ENCODE measurements around the gene ZNF383.

Gene ZNF383

DNA sequence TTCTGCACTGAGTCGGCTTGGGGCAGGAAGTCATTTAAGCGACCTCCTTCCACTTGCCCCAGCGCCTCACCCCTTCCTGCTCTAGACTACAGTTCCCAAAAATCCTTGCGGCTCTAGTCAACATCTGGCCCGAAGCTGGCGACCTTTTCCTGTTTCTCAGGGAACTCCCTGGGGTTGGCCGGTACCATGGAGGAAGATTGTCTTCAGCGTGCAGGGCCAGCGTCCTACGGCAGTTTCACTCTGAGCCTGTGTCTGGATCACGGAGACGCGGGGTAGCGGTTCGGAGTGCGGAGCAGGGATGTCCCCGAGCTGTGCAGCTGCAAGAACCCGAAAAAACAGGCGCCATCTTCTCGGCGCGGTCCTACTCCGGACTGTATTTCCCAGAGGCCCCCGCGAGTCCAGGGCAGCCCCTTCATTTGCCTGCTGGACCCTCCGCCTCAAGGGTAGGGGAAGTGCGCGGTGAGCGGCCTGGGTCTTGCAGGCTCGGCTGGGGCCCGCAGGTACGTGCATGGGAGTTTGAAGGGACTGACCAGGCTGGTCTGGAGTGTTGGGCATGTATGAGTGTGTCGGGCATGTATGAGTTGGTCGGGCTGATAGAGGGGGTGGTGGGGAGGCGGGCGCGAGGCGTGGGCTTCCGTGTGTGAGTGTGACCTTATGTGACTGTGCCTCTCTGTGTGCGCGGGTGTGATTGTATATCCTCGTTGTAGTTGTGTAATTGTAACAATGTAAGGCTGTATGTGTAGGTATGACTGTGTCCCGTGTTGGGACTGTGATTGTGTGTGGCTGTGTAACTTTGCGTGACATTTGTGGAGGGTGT is at the start of gene ZNF383 (continued):
- TF ChIP-seq, protein P1, sequence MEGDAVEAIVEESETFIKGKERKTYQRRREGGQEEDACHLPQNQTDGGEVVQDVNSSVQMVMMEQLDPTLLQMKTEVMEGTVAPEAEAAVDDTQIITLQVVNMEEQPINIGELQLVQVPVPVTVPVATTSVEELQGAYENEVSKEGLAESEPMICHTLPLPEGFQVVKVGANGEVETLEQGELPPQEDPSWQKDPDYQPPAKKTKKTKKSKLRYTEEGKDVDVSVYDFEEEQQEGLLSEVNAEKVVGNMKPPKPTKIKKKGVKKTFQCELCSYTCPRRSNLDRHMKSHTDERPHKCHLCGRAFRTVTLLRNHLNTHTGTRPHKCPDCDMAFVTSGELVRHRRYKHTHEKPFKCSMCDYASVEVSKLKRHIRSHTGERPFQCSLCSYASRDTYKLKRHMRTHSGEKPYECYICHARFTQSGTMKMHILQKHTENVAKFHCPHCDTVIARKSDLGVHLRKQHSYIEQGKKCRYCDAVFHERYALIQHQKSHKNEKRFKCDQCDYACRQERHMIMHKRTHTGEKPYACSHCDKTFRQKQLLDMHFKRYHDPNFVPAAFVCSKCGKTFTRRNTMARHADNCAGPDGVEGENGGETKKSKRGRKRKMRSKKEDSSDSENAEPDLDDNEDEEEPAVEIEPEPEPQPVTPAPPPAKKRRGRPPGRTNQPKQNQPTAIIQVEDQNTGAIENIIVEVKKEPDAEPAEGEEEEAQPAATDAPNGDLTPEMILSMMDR (tag by site-specific recombination; IDR thresholded peaks at IDR 0.05) = peak; percentile 51; the same call in 1 of the 2 replicates
- TF ChIP-seq RBAK (tag by site-specific recombination; IDR thresholded peaks at IDR 0.05) = peak; percentile 59; the same call in 1 of the 2 replicates
- no peak for TF ChIP-seq ZNF48 (tag by site-specific recombination; IDR thresholded peaks at IDR 0.05)
- TF ChIP-seq, protein P2, sequence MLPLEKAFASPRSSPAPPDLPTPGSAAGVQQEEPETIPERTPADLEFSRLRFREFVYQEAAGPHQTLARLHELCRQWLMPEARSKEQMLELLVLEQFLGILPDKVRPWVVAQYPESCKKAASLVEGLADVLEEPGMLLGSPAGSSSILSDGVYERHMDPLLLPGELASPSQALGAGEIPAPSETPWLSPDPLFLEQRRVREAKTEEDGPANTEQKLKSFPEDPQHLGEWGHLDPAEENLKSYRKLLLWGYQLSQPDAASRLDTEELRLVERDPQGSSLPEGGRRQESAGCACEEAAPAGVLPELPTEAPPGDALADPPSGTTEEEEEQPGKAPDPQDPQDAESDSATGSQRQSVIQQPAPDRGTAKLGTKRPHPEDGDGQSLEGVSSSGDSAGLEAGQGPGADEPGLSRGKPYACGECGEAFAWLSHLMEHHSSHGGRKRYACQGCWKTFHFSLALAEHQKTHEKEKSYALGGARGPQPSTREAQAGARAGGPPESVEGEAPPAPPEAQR (tag by site-specific recombination; IDR thresholded peaks at IDR 0.05) = peak; percentile 81; the same call in 1 of the 2 replicates
- TF ChIP-seq ZNF529 (tag by site-specific recombination; IDR thresholded peaks at IDR 0.05; ENCODE audit: insufficient replicate concordance) = no peak
- TF ChIP-seq, protein P3, sequence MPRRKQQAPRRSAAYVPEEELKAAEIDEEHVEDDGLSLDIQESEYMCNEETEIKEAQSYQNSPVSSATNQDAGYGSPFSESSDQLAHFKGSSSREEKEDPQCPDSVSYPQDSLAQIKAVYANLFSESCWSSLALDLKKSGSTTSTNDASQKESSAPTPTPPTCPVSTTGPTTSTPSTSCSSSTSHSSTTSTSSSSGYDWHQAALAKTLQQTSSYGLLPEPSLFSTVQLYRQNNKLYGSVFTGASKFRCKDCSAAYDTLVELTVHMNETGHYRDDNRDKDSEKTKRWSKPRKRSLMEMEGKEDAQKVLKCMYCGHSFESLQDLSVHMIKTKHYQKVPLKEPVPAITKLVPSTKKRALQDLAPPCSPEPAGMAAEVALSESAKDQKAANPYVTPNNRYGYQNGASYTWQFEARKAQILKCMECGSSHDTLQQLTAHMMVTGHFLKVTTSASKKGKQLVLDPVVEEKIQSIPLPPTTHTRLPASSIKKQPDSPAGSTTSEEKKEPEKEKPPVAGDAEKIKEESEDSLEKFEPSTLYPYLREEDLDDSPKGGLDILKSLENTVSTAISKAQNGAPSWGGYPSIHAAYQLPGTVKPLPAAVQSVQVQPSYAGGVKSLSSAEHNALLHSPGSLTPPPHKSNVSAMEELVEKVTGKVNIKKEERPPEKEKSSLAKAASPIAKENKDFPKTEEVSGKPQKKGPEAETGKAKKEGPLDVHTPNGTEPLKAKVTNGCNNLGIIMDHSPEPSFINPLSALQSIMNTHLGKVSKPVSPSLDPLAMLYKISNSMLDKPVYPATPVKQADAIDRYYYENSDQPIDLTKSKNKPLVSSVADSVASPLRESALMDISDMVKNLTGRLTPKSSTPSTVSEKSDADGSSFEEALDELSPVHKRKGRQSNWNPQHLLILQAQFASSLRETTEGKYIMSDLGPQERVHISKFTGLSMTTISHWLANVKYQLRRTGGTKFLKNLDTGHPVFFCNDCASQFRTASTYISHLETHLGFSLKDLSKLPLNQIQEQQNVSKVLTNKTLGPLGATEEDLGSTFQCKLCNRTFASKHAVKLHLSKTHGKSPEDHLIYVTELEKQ (tag by site-specific recombination; IDR thresholded peaks at IDR 0.05; ENCODE audit: borderline replicate concordance) = no peak
- no peak for TF ChIP-seq HOXD13 (CRISPR knock-in tag; IDR thresholded peaks at IDR 0.05; ENCODE audit: borderline replicate concordance)
- peak; percentile 99 for TF ChIP-seq EGR2 (tag by site-specific recombination; IDR thresholded peaks at IDR 0.05; ENCODE audit: low read depth)
- TF ChIP-seq, protein P4, sequence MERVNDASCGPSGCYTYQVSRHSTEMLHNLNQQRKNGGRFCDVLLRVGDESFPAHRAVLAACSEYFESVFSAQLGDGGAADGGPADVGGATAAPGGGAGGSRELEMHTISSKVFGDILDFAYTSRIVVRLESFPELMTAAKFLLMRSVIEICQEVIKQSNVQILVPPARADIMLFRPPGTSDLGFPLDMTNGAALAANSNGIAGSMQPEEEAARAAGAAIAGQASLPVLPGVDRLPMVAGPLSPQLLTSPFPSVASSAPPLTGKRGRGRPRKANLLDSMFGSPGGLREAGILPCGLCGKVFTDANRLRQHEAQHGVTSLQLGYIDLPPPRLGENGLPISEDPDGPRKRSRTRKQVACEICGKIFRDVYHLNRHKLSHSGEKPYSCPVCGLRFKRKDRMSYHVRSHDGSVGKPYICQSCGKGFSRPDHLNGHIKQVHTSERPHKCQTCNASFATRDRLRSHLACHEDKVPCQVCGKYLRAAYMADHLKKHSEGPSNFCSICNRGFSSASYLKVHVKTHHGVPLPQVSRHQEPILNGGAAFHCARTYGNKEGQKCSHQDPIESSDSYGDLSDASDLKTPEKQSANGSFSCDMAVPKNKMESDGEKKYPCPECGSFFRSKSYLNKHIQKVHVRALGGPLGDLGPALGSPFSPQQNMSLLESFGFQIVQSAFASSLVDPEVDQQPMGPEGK (tag by site-specific recombination; IDR thresholded peaks at IDR 0.05) = peak; percentile 79
- TF ChIP-seq, protein P5, sequence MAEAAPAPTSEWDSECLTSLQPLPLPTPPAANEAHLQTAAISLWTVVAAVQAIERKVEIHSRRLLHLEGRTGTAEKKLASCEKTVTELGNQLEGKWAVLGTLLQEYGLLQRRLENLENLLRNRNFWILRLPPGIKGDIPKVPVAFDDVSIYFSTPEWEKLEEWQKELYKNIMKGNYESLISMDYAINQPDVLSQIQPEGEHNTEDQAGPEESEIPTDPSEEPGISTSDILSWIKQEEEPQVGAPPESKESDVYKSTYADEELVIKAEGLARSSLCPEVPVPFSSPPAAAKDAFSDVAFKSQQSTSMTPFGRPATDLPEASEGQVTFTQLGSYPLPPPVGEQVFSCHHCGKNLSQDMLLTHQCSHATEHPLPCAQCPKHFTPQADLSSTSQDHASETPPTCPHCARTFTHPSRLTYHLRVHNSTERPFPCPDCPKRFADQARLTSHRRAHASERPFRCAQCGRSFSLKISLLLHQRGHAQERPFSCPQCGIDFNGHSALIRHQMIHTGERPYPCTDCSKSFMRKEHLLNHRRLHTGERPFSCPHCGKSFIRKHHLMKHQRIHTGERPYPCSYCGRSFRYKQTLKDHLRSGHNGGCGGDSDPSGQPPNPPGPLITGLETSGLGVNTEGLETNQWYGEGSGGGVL (tag by site-specific recombination; IDR thresholded peaks at IDR 0.05) = peak; percentile 40; the same call in 1 of the 2 replicates
- TF ChIP-seq ZNF560 (tag by site-specific recombination; IDR thresholded peaks at IDR 0.05; ENCODE audit: borderline replicate concordance) = no peak
- TF ChIP-seq ZFP41 (tag by site-specific recombination; IDR thresholded peaks at IDR 0.05; ENCODE audit: borderline replicate concordance) = no peak; the same call in 1 of the 2 replicates
- TF ChIP-seq ZNF624 (tag by site-specific recombination; IDR thresholded peaks at IDR 0.05) = no peak
- TF ChIP-seq ZNF202 (tag by site-specific recombination; IDR thresholded peaks at IDR 0.05; ENCODE audit: borderline replicate concordance) = no peak
- no peak for TF ChIP-seq ZNF211 (tag by site-specific recombination; IDR thresholded peaks at IDR 0.05; ENCODE audit: low read depth)
- TF ChIP-seq KLF9 (tag by site-specific recombination; IDR thresholded peaks at IDR 0.05; ENCODE audit: low read depth) = peak; percentile 85
- TF ChIP-seq, protein P6, sequence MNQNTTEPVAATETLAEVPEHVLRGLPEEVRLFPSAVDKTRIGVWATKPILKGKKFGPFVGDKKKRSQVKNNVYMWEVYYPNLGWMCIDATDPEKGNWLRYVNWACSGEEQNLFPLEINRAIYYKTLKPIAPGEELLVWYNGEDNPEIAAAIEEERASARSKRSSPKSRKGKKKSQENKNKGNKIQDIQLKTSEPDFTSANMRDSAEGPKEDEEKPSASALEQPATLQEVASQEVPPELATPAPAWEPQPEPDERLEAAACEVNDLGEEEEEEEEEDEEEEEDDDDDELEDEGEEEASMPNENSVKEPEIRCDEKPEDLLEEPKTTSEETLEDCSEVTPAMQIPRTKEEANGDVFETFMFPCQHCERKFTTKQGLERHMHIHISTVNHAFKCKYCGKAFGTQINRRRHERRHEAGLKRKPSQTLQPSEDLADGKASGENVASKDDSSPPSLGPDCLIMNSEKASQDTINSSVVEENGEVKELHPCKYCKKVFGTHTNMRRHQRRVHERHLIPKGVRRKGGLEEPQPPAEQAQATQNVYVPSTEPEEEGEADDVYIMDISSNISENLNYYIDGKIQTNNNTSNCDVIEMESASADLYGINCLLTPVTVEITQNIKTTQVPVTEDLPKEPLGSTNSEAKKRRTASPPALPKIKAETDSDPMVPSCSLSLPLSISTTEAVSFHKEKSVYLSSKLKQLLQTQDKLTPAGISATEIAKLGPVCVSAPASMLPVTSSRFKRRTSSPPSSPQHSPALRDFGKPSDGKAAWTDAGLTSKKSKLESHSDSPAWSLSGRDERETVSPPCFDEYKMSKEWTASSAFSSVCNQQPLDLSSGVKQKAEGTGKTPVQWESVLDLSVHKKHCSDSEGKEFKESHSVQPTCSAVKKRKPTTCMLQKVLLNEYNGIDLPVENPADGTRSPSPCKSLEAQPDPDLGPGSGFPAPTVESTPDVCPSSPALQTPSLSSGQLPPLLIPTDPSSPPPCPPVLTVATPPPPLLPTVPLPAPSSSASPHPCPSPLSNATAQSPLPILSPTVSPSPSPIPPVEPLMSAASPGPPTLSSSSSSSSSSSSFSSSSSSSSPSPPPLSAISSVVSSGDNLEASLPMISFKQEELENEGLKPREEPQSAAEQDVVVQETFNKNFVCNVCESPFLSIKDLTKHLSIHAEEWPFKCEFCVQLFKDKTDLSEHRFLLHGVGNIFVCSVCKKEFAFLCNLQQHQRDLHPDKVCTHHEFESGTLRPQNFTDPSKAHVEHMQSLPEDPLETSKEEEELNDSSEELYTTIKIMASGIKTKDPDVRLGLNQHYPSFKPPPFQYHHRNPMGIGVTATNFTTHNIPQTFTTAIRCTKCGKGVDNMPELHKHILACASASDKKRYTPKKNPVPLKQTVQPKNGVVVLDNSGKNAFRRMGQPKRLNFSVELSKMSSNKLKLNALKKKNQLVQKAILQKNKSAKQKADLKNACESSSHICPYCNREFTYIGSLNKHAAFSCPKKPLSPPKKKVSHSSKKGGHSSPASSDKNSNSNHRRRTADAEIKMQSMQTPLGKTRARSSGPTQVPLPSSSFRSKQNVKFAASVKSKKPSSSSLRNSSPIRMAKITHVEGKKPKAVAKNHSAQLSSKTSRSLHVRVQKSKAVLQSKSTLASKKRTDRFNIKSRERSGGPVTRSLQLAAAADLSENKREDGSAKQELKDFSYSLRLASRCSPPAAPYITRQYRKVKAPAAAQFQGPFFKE (tag by site-specific recombination; IDR thresholded peaks at IDR 0.05; ENCODE audit: borderline replicate concordance) = no peak; the same call in 1 of the 2 replicates
- no peak for TF ChIP-seq ZNF132 (tag by site-specific recombination; IDR thresholded peaks at IDR 0.05; ENCODE audit: borderline replicate concordance)
- peak; percentile 51; the same call in 1 of the 2 replicates for TF ChIP-seq ZNF10 (tag by site-specific recombination; IDR thresholded peaks at IDR 0.05)
- no peak for TF ChIP-seq ZNF654 (tag by site-specific recombination; IDR thresholded peaks at IDR 0.05; ENCODE audit: low read depth)
- no peak for TF ChIP-seq ZNF549 (tag by site-specific recombination; IDR thresholded peaks at IDR 0.05)
